ENCODE data around the gene PPIP5K2.

- TF ChIP-seq CTCF (IDR thresholded peaks at IDR 0.05), result no peak
- no peak for TF ChIP-seq POLR2A (IDR thresholded peaks at IDR 0.05)
Observed at GRCh38 chr5:103128202-103128601, 8.1 kb downstream of the PPIP5K2 start.
